ENCODE results near the gene HADHB. TPM values are rescaled to one million over a fixed set of nuclear protein-coding genes. Genes with fewer than 3 reads are reported as not detected.
"Not testable (repeated sequence)": the region's sequence is repeated elsewhere in the genome, so short reads cannot be mapped to it uniquely, and the experiment has no call there.

HADHB gene
- total RNA-seq, 4 donors from 2014 or later: 57.6 to 150 (median 85.1) TPM

- H3K4me1 ChIP-seq: peaks cover 0 to 60% (median 6%) of the 10 kb centered on the region in 3 donors
- intact Hi-C loops (cut with DNase I): no loop called here
- 61 to 77% methylated on average over 3 of the region's 3 CpGs for WGBS, 2 donors
- no peaks in the 10 kb centered on the region for H3K27me3 ChIP-seq
- peaks cover 0 to 24% (median 0%) of the 10 kb centered on the region in 3 donors for H3K36me3 ChIP-seq
- TF ChIP-seq CTCF (IDR thresholded peaks at IDR 0.05) (no peak), POLR2A (IDR thresholded peaks at IDR 0.05) (no peak)
- DNase-seq: no peak
- H3K4me3 ChIP-seq: no peak overlapping the region
- H3K27ac ChIP-seq: no peak overlapping the region
- H3K9me3 ChIP-seq: no peaks in the 10 kb centered on the region
Measured at GRCh38 chr2:26251893-26252292, 7.2 kb downstream of the HADHB start.

DNA sequence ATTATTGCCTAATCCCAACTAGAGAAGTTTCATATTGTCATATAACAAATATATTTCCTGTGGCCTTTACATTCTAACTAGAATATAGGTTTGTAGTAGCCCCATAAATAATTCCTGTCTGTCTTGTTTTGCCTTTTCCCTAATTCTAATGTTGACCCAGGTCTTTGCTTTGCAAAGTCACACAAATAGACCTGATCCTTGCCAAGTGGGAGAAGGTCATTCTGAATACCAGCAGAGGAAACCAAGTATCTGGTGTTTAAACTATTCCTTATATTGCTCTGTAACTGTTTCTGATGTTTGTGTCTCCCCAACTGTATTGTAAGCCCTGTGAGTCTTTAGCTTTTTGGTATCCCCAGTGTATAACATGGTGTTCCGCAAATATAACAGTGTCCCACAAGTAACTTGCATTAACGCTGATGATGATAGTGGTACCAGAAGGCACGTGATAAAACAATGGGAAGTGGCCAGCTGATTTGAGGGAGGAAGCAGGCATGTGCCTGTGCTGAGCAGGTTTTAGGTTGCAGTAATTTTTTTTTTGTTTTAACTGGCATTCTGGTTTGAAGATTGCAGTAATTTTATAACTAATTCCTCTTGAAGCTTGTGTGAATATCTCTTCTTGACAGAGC, 11.1 kb downstream of the HADHB start:
- Histone ChIP-seq H3K9me3 (no peaks in the 10 kb centered on the region), H3K4me1 (peaks cover 0 to 25% (median 0%) of the 10 kb centered on the region in 3 donors), H3K36me3 (peaks cover 0 to 62% (median 8%) of the 10 kb centered on the region in 3 donors), H3K4me3 (no peak overlapping the region), H3K27ac (no peak overlapping the region), H3K27me3 (no peaks in the 10 kb centered on the region)
- DNase-seq: no peak
- intact Hi-C loops (cut with DNase I): no loop called here
- TF ChIP-seq CTCF (IDR thresholded peaks at IDR 0.05): no peak
- 60 to 70% methylated on average over 3 of the region's 3 CpGs for WGBS, 2 donors

- H3K27me3 ChIP-seq; DNase-seq; H3K27ac ChIP-seq; H3K4me3 ChIP-seq; H3K9me3 ChIP-seq; intact Hi-C loops (cut with DNase I); H3K4me1 ChIP-seq: not testable (repeated sequence)
- 82 to 91% methylated on average over 8 of the region's 8 CpGs for WGBS, 2 donors
- peaks cover 0 to 88% (median 8%) of the 10 kb centered on the region in 3 donors for H3K36me3 ChIP-seq
Measured at GRCh38 chr2:26258836-26259235, 14.1 kb downstream of the HADHB start.

DNA sequence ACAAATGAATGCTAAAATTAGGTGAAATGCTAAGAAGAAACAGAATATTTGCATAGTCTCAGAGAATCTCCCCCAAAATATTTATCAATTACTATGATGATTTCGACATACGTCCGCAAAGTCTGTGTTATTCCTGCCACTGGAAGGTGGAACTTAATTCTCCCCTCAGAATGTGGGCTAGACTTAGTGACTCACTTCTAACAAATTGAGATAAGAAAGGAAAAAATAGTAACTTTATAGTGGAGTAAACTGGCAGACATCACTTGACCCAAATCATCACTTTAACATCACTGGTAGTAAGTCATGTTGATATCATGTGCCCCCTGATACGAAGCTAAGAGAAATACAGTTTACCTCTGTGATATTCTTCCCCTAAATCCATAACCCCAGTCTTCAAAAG, 23.5 kb downstream of the HADHB start:
- no peak overlapping the region for H3K4me3 ChIP-seq
- H3K4me1 ChIP-seq: peaks cover 7 to 40% (median 17%) of the 10 kb centered on the region in 3 donors
- H3K27me3 ChIP-seq: no peaks in the 10 kb centered on the region
- no peak for DNase-seq
- no peaks in the 10 kb centered on the region for H3K9me3 ChIP-seq
- no peak for TF ChIP-seq POLR2A (IDR thresholded peaks at IDR 0.05)
- intact Hi-C loops (cut with DNase I): no loop called here
- H3K27ac ChIP-seq: peak overlapping the region in 3 of 4 donors; percentile 8 to 54 (median 17)
- 80 to 96% methylated on average over 4 of the region's 4 CpGs for whole genome bisulfite sequencing, 2 donors
- H3K36me3 ChIP-seq: peaks cover 0 to 50% (median 5%) of the 10 kb centered on the region in 3 donors

- Histone ChIP-seq H3K27ac (peak overlapping the region; percentile 8 to 68 (median 48)), H3K36me3 (peaks cover 0 to 44% (median 5%) of the 10 kb centered on the region in 3 donors), H3K4me1 (peaks cover 12 to 46% (median 21%) of the 10 kb centered on the region in 3 donors)
- intact Hi-C loops (cut with DNase I); H3K4me3 ChIP-seq; H3K9me3 ChIP-seq; H3K27me3 ChIP-seq; DNase-seq: not testable (repeated sequence)
- 68 to 77% methylated on average over 11 to 12 of the region's 12 CpGs for WGBS, 2 donors
Measured at GRCh38 chr2:26268670-26269385, 24.1 kb downstream of the HADHB start.

- no peak overlapping the region for H3K4me3 ChIP-seq
- DNase-seq: no peak
- TF ChIP-seq CTCF (IDR thresholded peaks at IDR 0.05): no peak
- TF ChIP-seq POLR2A (IDR thresholded peaks at IDR 0.05): no peak
- peak overlapping the region; percentile 8 to 69 (median 48) for H3K27ac ChIP-seq
- H3K36me3 ChIP-seq: peaks cover 0 to 36% (median 5%) of the 10 kb centered on the region in 3 donors
- peaks cover 12 to 54% (median 24%) of the 10 kb centered on the region in 3 donors for H3K4me1 ChIP-seq
- H3K9me3 ChIP-seq: no peaks in the 10 kb centered on the region
- intact Hi-C loops (cut with DNase I): no loop called here
- H3K27me3 ChIP-seq: no peaks in the 10 kb centered on the region
- WGBS, 2 donors: 44 to 53% methylated on average over 6 of the region's 6 CpGs
Measured at GRCh38 chr2:26269571-26270158, 24.9 kb downstream of the HADHB start.

Data from esophagus squamous epithelium (tissue), 5 donors.